Epithelial cell of esophagus (primary cell): ENCODE results near the gene CEP295NL.
A peak's percentile ranks its signal among the peaks of the same experiment; 100 is the strongest.

Experiments used
- DNase-seq: peaks from one replicate; pipeline ENCODE4 v3.0.0; 2010; ENCODE audit warnings: low read depth
- H3K4me3 ChIP-seq: 2 replicates; pipeline ENCODE4 v1.5.1; 2011; ENCODE audit warnings: mild to moderate bottlenecking, low read length, control low read depth
- TF ChIP-seq, protein P1 (sequence below): IDR thresholded peaks from 2 replicates; pipeline ENCODE4 v1.5.1; 2011; ENCODE audit warnings: low read depth, mild to moderate bottlenecking, low read length, control low read depth, inconsistent platforms; ENCODE audit not compliant: insufficient read depth; ENCODE audit errors: missing control alignments

The CEP295NL gene

GRCh38 chr17:78903101-78903779 lies at the start of gene CEP295NL:
Gene CEP295NL (minus strand): TSS chr17:78903201. CDS start chr17:78901828, 1,373 bp downstream.
- TF ChIP-seq, protein P1, sequence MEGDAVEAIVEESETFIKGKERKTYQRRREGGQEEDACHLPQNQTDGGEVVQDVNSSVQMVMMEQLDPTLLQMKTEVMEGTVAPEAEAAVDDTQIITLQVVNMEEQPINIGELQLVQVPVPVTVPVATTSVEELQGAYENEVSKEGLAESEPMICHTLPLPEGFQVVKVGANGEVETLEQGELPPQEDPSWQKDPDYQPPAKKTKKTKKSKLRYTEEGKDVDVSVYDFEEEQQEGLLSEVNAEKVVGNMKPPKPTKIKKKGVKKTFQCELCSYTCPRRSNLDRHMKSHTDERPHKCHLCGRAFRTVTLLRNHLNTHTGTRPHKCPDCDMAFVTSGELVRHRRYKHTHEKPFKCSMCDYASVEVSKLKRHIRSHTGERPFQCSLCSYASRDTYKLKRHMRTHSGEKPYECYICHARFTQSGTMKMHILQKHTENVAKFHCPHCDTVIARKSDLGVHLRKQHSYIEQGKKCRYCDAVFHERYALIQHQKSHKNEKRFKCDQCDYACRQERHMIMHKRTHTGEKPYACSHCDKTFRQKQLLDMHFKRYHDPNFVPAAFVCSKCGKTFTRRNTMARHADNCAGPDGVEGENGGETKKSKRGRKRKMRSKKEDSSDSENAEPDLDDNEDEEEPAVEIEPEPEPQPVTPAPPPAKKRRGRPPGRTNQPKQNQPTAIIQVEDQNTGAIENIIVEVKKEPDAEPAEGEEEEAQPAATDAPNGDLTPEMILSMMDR: no peak
- DNase-seq: no peak
- no peak within 1 kb of the TSS for H3K4me3 ChIP-seq

DNA sequence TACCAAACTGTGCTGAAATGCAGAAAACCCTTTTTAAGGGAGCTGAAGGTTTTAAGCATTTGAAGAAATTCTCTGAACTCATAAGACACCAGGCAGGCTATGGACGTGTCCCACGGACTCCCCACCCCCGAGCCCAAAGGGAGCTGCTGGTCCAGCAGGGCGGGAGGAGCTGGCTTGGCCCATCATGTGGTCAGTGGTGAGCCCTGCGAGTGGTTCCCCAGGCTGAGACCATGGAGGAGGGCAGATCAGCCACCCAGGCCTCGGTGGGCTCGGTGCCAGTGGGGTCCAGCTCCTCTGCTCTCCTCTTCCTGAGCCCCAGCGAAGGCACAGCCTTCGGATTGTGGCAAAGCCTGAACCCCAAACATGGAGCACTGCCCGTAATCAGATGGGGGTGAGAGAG lies 49.7 kb upstream of the CEP295NL start:
- H3K4me3 ChIP-seq: no peak overlapping the region
- no peak for DNase-seq

GRCh38 chr17:78951967-78952551 lies 49.1 kb upstream of the CEP295NL start:
- DNase-seq: no peak
- no peak overlapping the region for H3K4me3 ChIP-seq
- TF ChIP-seq, protein P1: no peak

More for the DNA sequence above, 49.7 kb upstream of the CEP295NL start:
- TF ChIP-seq, protein P1: no peak

DNA sequence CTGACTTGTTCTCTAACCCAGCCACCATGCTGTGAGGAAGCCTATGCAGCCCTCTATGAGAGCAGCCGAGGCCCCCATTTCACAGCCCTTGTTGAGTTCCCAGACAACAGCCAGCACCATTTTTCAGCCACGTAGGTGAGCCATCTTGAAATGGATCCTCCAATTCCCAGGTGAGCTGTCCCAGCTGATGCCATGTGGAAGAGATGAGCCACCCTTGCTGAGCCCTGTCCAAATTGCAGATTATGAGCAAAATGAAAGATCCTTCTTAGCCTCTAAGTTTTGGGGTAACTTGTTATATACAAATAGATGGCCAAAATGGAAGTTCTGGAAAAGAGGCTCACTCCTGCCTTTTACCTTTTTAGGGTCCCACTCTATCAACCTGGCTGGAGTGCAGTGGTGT lies 47.9 kb upstream of the CEP295NL start:
- DNase-seq: no peak
- TF ChIP-seq, protein P1: no peak
- H3K4me3 ChIP-seq: no peak overlapping the region

DNA sequence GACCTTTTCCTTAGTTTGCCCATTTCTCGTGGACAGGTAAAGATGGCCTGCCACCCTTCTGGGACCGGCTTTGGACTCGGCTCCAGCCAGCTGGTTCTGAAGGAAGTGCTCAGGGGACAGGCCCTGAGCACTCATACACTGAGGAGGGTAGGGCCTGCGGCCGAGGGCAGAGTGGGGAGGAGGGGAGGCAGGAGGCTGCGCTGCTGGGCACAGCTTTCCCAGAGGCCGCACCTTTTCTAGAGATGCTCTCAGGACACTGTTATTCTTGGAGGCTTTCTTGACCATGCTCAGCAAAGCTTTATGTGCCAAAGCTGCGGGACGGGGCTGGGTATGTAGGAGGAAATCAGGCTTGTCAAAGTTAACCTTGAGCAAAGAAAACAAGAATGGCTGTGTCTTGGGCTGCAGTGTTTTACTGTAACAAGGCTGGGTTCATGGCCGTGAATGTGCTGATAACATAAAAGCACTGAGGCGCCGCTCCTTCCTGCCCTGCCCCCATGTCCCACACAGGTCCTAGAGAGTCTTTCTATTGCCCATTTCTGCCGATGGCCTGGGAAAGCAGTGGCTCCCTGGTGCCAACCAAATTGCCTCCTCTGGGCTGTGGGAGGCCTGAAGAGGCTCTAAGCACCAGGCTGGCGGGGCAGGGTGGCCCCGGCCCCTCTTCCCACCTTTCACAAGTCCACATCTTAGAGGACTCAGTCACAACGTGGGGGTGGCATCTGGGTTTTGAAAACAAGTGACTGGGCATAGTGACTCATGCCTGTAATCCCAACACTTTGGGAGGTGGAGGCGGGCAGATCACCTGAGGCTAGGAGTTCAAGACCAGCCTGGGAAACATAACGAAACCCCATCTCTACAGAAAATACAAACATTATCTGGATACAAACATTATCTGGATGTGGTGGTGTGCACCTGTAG lies 44.5 kb upstream of the CEP295NL start:
- no peak overlapping the region for H3K4me3 ChIP-seq
- TF ChIP-seq, protein P1: no peak
- peak; percentile 30 for DNase-seq

- no peak for DNase-seq
Observed at GRCh38 chr17:78946631-78947030, 43.6 kb upstream of the CEP295NL start.

More at GRCh38 chr17:78946631-78947030, 43.6 kb upstream of the CEP295NL start:
- H3K4me3 ChIP-seq: no peak overlapping the region
- TF ChIP-seq, protein P1: no peak
